GM12878 (cell line): ENCODE data around the gene BTBD7.

Experiments used
- BCLAF1 ChIP-seq: fragments of 450-650 bp; IDR thresholded peaks from 2 replicates; pipeline ENCODE4 v1.6.1; 2017; ENCODE audit warnings: antibody characterized with exemption, mild to moderate bottlenecking, moderate library complexity
- CHD1 ChIP-seq: IDR thresholded peaks from 2 replicates; pipeline ENCODE4 v1.6.1; 2012; ENCODE audit warnings: low read depth, low read length, improper control_type of control experiment
- CTCF ChIP-seq, 3 experiments: IDR thresholded peaks in 2 of 3; conservative IDR thresholded peaks in 1 of 3; 2 replicates each; pipeline ENCODE4 v1.5.1; 2011; ENCODE audit warnings: low read depth in 3 of 3, low read length in 3 of 3, mild to moderate bottlenecking in 3 of 3, control low read depth in 2 of 3, moderate library complexity in 2 of 3, inconsistent platforms in 1 of 3, mixed read lengths in 1 of 3; ENCODE audit not compliant: control insufficient read depth in 2 of 3, insufficient read depth in 1 of 3; ENCODE audit errors: extremely low read depth in 1 of 3
- NFYA ChIP-seq: IDR thresholded peaks from 2 replicates; pipeline ENCODE4 v1.6.1; 2011; ENCODE audit warnings: low read depth, mild to moderate bottlenecking, low read length, improper control_type of control experiment, borderline replicate concordance
- POLR2AphosphoS5 ChIP-seq: IDR thresholded peaks from 2 replicates; pipeline ENCODE4 v1.6.1; 2011; ENCODE audit warnings: mild to moderate bottlenecking, low read length, inconsistent platforms
- SP1 ChIP-seq: IDR thresholded peaks from one replicate; pipeline ENCODE4 v1.6.1; 2011; ENCODE audit warnings: low read depth, low read length

GRCh38 chr14:93249128-93249831, 83.6 kb downstream of the BTBD7 start:
- TF ChIP-seq CTCF (IDR thresholded peaks at IDR 0.05 in 2 of 3, conservative IDR thresholded peaks at IDR 0.05 in 1 of 3; ENCODE audit: control insufficient read depth in 2 of 3, extremely low read depth in 1 of 3, insufficient read depth in 1 of 3, low read depth in 3 of 3, low read length in 3 of 3) = no peak
- TF ChIP-seq NFYA = no peak
- TF ChIP-seq BCLAF1 = no peak
- no peak for TF ChIP-seq CHD1
- TF ChIP-seq SP1 = no peak
- TF ChIP-seq POLR2AphosphoS5 = no peak
